HFF-Myc (cell line): ENCODE measurements around the gene CASP1.

Experiments used
- DNase-seq: peaks from one replicate; pipeline ENCODE4 v3.0.0-alpha.2; 2011; ENCODE audit warnings: low read depth; ENCODE audit errors: extremely low read depth
- H3K4me3 ChIP-seq: replicated peaks from 2 replicates; pipeline ENCODE4 v1.5.1; 2011; ENCODE audit warnings: low read depth, mild to moderate bottlenecking, control low read depth, low read length
- CTCF ChIP-seq: IDR thresholded peaks from 2 replicates; pipeline ENCODE4 v1.5.1; 2012; ENCODE audit warnings: mild to moderate bottlenecking, low read depth, low read length, control low read depth; ENCODE audit errors: missing control alignments

The CASP1 gene

GRCh38 chr11:105023003-105023402 lies 11.9 kb downstream of the CASP1 start, which contains the start of gene CASP5:
TSS of gene CASP5 (minus strand) at chr11:105023168. CDS start at chr11:105023136, 32 bp downstream.
- TF ChIP-seq CTCF: no peak
- no peak within 1 kb of the TSS for H3K4me3 ChIP-seq
- no peak for DNase-seq

- no peak for TF ChIP-seq CTCF
- no peak overlapping the region for H3K4me3 ChIP-seq
- no peak for DNase-seq
Measured at GRCh38 chr11:105022527-105022926, 12.4 kb downstream of the CASP1 start.

GRCh38 chr11:105007463-105007862 lies 27.5 kb downstream of the CASP1 start:
- no peak overlapping the region for H3K4me3 ChIP-seq
- no peak for DNase-seq
- TF ChIP-seq CTCF: no peak

GRCh38 chr11:105005451-105005845 lies 29.5 kb downstream of the CASP1 start:
- no peak overlapping the region for H3K4me3 ChIP-seq
- no peak for TF ChIP-seq CTCF
- no peak for DNase-seq

GRCh38 chr11:105004021-105004420 lies 30.9 kb downstream of the CASP1 start:
- no peak overlapping the region for H3K4me3 ChIP-seq
- TF ChIP-seq CTCF: no peak
- DNase-seq: no peak

GRCh38 chr11:105003151-105003550 lies 31.8 kb downstream of the CASP1 start:
- DNase-seq: no peak
- H3K4me3 ChIP-seq: no peak overlapping the region
- no peak for TF ChIP-seq CTCF

GRCh38 chr11:105000797-105001196 lies 34.1 kb downstream of the CASP1 start:
- no peak for DNase-seq
- no peak overlapping the region for H3K4me3 ChIP-seq
- TF ChIP-seq CTCF: peak; percentile 63
